Osteoblast (primary cell): ENCODE measurements around the gene KLK7. TPM values are rescaled to one million over a fixed set of nuclear protein-coding genes. Genes with fewer than 3 reads are reported as not detected.

Experiments used
- DNase-seq: peaks from one replicate; pipeline ENCODE4 v3.0.0; 2011; ENCODE audit warnings: low spot score, mixed read lengths; ENCODE audit not compliant: insufficient read length; ENCODE audit errors: missing footprints
- H2AFZ ChIP-seq: 2 replicates; pipeline ENCODE4 v1.6.0; 2011; ENCODE audit warnings: mild to moderate bottlenecking, low read length
- H3K27ac ChIP-seq: 2 replicates; pipeline ENCODE4 v1.5.1; 2011; ENCODE audit warnings: mild to moderate bottlenecking, low read depth, low read length, moderate library complexity
- H3K27me3 ChIP-seq: 2 replicates; pipeline ENCODE4 v1.6.0; 2012; ENCODE audit warnings: mild to moderate bottlenecking, control low read depth, inconsistent platforms, low read length, moderate library complexity; ENCODE audit not compliant: insufficient read depth
- H3K36me3 ChIP-seq: 2 replicates; pipeline ENCODE4 v1.5.1; 2011; ENCODE audit warnings: mild to moderate bottlenecking, low read length, control low read depth, moderate library complexity; ENCODE audit not compliant: insufficient read depth
- H3K4me1 ChIP-seq: 2 replicates; pipeline ENCODE4 v1.5.1; 2011; ENCODE audit warnings: mild to moderate bottlenecking, low read length, control low read depth, moderate library complexity; ENCODE audit not compliant: insufficient read depth
- H3K4me2 ChIP-seq: 2 replicates; pipeline ENCODE4 v1.6.0; 2011; ENCODE audit warnings: mild to moderate bottlenecking, low read length; ENCODE audit not compliant: insufficient read depth
- H3K4me3 ChIP-seq: fragments of 200-600 bp; sonication (generic); 3 replicates; pipeline ENCODE4 v1.5.1; 2012; ENCODE audit warnings: mild to moderate bottlenecking, low read length, inconsistent platforms; ENCODE audit not compliant: insufficient read depth
- H3K79me2 ChIP-seq: 2 replicates; pipeline ENCODE4 v1.6.0; 2012; ENCODE audit warnings: mild to moderate bottlenecking, low read length, control low read depth, inconsistent platforms; ENCODE audit not compliant: insufficient read depth
- H3K9me3 ChIP-seq: 2 replicates; pipeline ENCODE4 v1.5.1; 2011; ENCODE audit warnings: low read depth, low read length, control low read depth
- H4K20me1 ChIP-seq: 2 replicates; pipeline ENCODE4 v1.6.0; 2012; ENCODE audit warnings: mild to moderate bottlenecking, low read length, control low read depth; ENCODE audit not compliant: insufficient read depth
- CTCF ChIP-seq: IDR thresholded peaks from 2 replicates; pipeline ENCODE4 v1.5.1; 2011; ENCODE audit warnings: mild to moderate bottlenecking, low read depth, low read length, moderate library complexity; ENCODE audit errors: extremely low read depth
- total RNA-seq: library from RNA; depleted of rRNA; stranded (reverse); fragments of >200 nt; gene quantifications from 2 replicates; pipeline ENCODE4 v1.2.3, GENCODE V29; 2012

Gene KLK7
- total RNA-seq, 1 donor, result not detected

DNA sequence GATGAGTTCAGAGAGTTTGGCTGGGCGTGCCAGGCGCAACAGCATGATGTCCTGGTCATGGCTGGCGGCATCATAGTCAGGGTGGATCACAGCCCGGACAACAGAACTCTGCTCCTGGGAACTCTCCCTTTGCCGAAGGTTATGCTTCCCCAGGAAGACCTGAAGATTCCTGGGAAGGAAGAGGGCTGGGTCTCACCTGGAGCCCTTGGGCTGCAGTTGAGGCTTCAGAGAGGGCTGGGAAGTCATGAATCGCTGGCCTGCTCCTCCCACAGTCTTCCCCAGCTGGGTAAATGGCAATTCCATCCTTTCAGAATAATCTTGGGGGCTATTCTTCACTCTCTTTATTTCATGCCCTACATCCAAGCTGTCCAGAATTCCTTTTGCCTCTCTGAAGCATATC, 20.3 kb downstream of the KLK7 start:
- H3K79me2 ChIP-seq, result no peaks in the 10 kb centered on the region
- no peaks in the 10 kb centered on the region for H3K4me1 ChIP-seq
- H3K4me2 ChIP-seq, result no peak overlapping the region
- no peak overlapping the region for H2AFZ ChIP-seq
- H4K20me1 ChIP-seq, result no peaks in the 10 kb centered on the region
- no peak overlapping the region for H3K4me3 ChIP-seq
- no peaks in the 10 kb centered on the region for H3K36me3 ChIP-seq
- H3K27ac ChIP-seq, result no peak overlapping the region
- DNase-seq, result no peak
- TF ChIP-seq CTCF, result no peak
- H3K9me3 ChIP-seq, result no peaks in the 10 kb centered on the region
- H3K27me3 ChIP-seq, result peaks cover 4% of the 10 kb centered on the region

GRCh38 chr19:50962245-50962644, 21.5 kb downstream of the KLK7 start:
- DNase-seq, result no peak
- H3K4me3 ChIP-seq, result no peak overlapping the region
- no peaks in the 10 kb centered on the region for H4K20me1 ChIP-seq
- no peak overlapping the region for H2AFZ ChIP-seq
- H3K36me3 ChIP-seq, result no peaks in the 10 kb centered on the region
- no peaks in the 10 kb centered on the region for H3K9me3 ChIP-seq
- H3K4me1 ChIP-seq, result no peaks in the 10 kb centered on the region
- no peak overlapping the region for H3K4me2 ChIP-seq
- no peak for TF ChIP-seq CTCF
- H3K27ac ChIP-seq, result no peak overlapping the region
- no peaks in the 10 kb centered on the region for H3K79me2 ChIP-seq
- peaks cover 4% of the 10 kb centered on the region for H3K27me3 ChIP-seq

- Histone ChIP-seq H4K20me1 (no peaks in the 10 kb centered on the region), H3K4me3 (no peak overlapping the region), H3K79me2 (no peaks in the 10 kb centered on the region), H3K4me1 (no peaks in the 10 kb centered on the region), H3K27me3 (no peaks in the 10 kb centered on the region), H2AFZ (no peak overlapping the region), H3K9me3 (no peaks in the 10 kb centered on the region), H3K4me2 (no peak overlapping the region), H3K36me3 (no peaks in the 10 kb centered on the region), H3K27ac (no peak overlapping the region)
- TF ChIP-seq CTCF, result no peak
- no peak for DNase-seq
These were observed 23.8 kb downstream of the KLK7 start for GRCh38 chr19:50959731-50960500.

DNA sequence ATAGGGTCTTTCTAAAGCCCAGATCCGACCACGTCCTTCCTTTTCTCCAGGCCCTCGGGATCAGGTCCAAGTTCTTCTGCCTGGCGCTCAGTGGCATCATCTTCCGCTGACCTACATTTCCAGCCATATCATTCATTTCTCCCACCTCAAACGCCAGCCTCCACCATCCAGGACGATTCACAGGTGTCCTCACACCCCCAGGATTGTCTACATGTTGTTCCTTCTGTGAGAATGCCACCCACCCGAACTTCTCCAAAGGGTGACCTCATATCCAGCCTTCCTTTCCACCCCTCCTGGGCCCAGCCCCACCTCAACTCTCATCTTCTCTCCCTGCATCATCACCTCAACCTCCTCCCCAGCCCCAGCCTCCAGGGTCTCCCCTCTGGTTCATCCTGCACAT, 26.1 kb downstream of the KLK7 start:
- Histone ChIP-seq H3K9me3 (no peaks in the 10 kb centered on the region), H2AFZ (no peak overlapping the region), H3K4me2 (no peak overlapping the region), H3K27ac (no peak overlapping the region), H3K4me3 (no peak overlapping the region), H4K20me1 (no peaks in the 10 kb centered on the region), H3K27me3 (no peaks in the 10 kb centered on the region), H3K36me3 (no peaks in the 10 kb centered on the region), H3K79me2 (no peaks in the 10 kb centered on the region), H3K4me1 (no peaks in the 10 kb centered on the region)
- TF ChIP-seq CTCF, result no peak
- DNase-seq, result peak; percentile 66
